GM10248 (cell line): ENCODE measurements around the gene SEM1.
"Not testable (repeated sequence)": the region's sequence is repeated elsewhere in the genome, so short reads cannot be mapped to it uniquely, and the experiment has no call there.

Experiments used
- CTCF ChIA-PET: fragments of 300-600 bp; sonication (Branson Sonifier 250); formaldehyde crosslinking; extraction: SDS; loops from one replicate; lab custom pipeline; 2021; ENCODE audit warnings: antibody characterized with exemption; lab: Yijun Ruan, JAX
- POLR2A ChIA-PET: fragments of 350-650 bp; sonication (Branson Sonifier 250); formaldehyde crosslinking; extraction: SDS; loops from one replicate; lab custom pipeline; 2020; ENCODE audit warnings: antibody characterized with exemption; lab: Yijun Ruan, JAX
- DNase-seq: peaks from one replicate; pipeline ENCODE4 v3.0.0; 2012; ENCODE audit errors: extremely low spot score
- CTCF ChIP-seq: IDR thresholded peaks from 2 replicates; pipeline ENCODE4 v1.5.1; 2012; ENCODE audit warnings: mild to moderate bottlenecking, low read depth; ENCODE audit errors: extremely low read depth, missing control alignments, control extremely low read depth

SEM1 gene

GRCh38 chr7:96709381-96710228 lies at the start of gene SEM1:
SEM1 (minus strand) TSS chr7:96709846; CDS start chr7:96709763, 83 bp downstream.
- DNase-seq, result peak; percentile 67
- ChIA-PET POLR2A (interaction anchor here (0.6 kb wide), 1 partner anchor 16 kb away, joined by 3 read pairs; no protein-coding TSS in a partner anchor), CTCF (interaction anchor here (1.1 kb wide), 1 partner anchor 30 kb away, joined by 3 read pairs; no protein-coding TSS in a partner anchor)
- no peak for TF ChIP-seq CTCF

- CTCF ChIA-PET, POLR2A ChIA-PET, DNase-seq: not testable (repeated sequence)
Measured at GRCh38 chr7:96757880-96758279, 48.2 kb upstream of the SEM1 start.

GRCh38 chr7:96747418-96747940 lies 37.8 kb upstream of the SEM1 start:
- ChIA-PET POLR2A (no interaction called here), CTCF (interaction anchor here (0.9 kb wide), 1 partner anchor 10 kb away, joined by 3 read pairs; no protein-coding TSS in a partner anchor)
- TF ChIP-seq CTCF, result no peak
- no peak for DNase-seq

GRCh38 chr7:96740130-96740529 lies 30.5 kb upstream of the SEM1 start:
- TF ChIP-seq CTCF, result no peak
- POLR2A ChIA-PET, result no interaction called here
- DNase-seq, result no peak

GRCh38 chr7:96739609-96740008 lies 30.0 kb upstream of the SEM1 start:
- POLR2A ChIA-PET, result no interaction called here
- no peak for TF ChIP-seq CTCF
- CTCF ChIA-PET, result interaction anchor here (0.8 kb wide), 1 partner anchor 13 kb away, joined by 3 read pairs; no protein-coding TSS in a partner anchor
- DNase-seq, result no peak

More at GRCh38 chr7:96740130-96740529, 30.5 kb upstream of the SEM1 start:
- CTCF ChIA-PET, result interaction anchor here (0.8 kb wide), 1 partner anchor 12 kb away, joined by 3 read pairs; no protein-coding TSS in a partner anchor

- no peak for TF ChIP-seq CTCF
- POLR2A ChIA-PET, result no interaction called here
- no peak for DNase-seq
- CTCF ChIA-PET, result no interaction called here
Measured at GRCh38 chr7:96739167-96739566, 29.5 kb upstream of the SEM1 start.

- ChIA-PET CTCF (no interaction called here), POLR2A (no interaction called here)
- TF ChIP-seq CTCF, result no peak
- no peak for DNase-seq
Measured at GRCh38 chr7:96738705-96739104, 29.1 kb upstream of the SEM1 start.
